Epidermal melanocyte (primary cell): ENCODE results near the gene PVALB.

Experiments used
- DNase-seq: peaks from one replicate; pipeline ENCODE4 v3.0.0; 2011; ENCODE audit warnings: low spot score; ENCODE audit not compliant: insufficient read length

PVALB gene

GRCh38 chr22:36775586-36775963 lies 41.3 kb downstream of the PVALB start:
- no peak for DNase-seq

GRCh38 chr22:36773935-36774334 lies 42.9 kb downstream of the PVALB start:
- no peak for DNase-seq

- no peak for DNase-seq
Measured at GRCh38 chr22:36772451-36772850, 44.4 kb downstream of the PVALB start.

- no peak for DNase-seq
Measured at GRCh38 chr22:36771356-36772063, 45.3 kb downstream of the PVALB start.

GRCh38 chr22:36770513-36771231 lies 46.2 kb downstream of the PVALB start:
- no peak for DNase-seq

- DNase-seq: no peak
Measured at GRCh38 chr22:36769541-36770512, 47.0 kb downstream of the PVALB start.

- DNase-seq: no peak
Measured at GRCh38 chr22:36768616-36769015, 48.2 kb downstream of the PVALB start.

- DNase-seq: no peak
Measured at GRCh38 chr22:36768141-36768540, 48.7 kb downstream of the PVALB start.

- no peak for DNase-seq
Measured at GRCh38 chr22:36767035-36767775, 49.6 kb downstream of the PVALB start.

GRCh38 chr22:36765943-36766450 lies 50.8 kb downstream of the PVALB start:
- DNase-seq: no peak

- DNase-seq: no peak
Measured at GRCh38 chr22:36765131-36765942, 51.5 kb downstream of the PVALB start.

GRCh38 chr22:36764641-36765040 lies 52.2 kb downstream of the PVALB start:
- DNase-seq: no peak

- DNase-seq: no peak
Measured at GRCh38 chr22:36764060-36764459, 52.8 kb downstream of the PVALB start.

- no peak for DNase-seq
Measured at GRCh38 chr22:36763576-36763975, 53.3 kb downstream of the PVALB start.

- peak; percentile 49 for DNase-seq
Measured at GRCh38 chr22:36762687-36763260, 54.1 kb downstream of the PVALB start.

GRCh38 chr22:36761553-36762240 lies 55.1 kb downstream of the PVALB start:
- DNase-seq: no peak

GRCh38 chr22:36760786-36761185 lies 56.0 kb downstream of the PVALB start:
- DNase-seq: no peak

- DNase-seq: no peak
Measured at GRCh38 chr22:36759481-36760159, 57.2 kb downstream of the PVALB start.
